Ishikawa (cell line): Measurements from ENCODE around the gene RBMX2.

Source experiments
- CEBPB ChIP-seq: IDR thresholded peaks from 2 replicates; pipeline ENCODE4 v1.6.1; 2012
- CREB1 ChIP-seq: IDR thresholded peaks from 2 replicates; pipeline ENCODE4 v1.6.1; 2012; ENCODE audit warnings: low read depth
- EGR1 ChIP-seq: IDR thresholded peaks from 2 replicates; pipeline ENCODE4 v1.6.1; 2012
- EP300 ChIP-seq: IDR thresholded peaks from 2 replicates; pipeline ENCODE4 v1.6.1; 2012; ENCODE audit warnings: borderline replicate concordance
- FOXM1 ChIP-seq: IDR thresholded peaks from 2 replicates; pipeline ENCODE4 v1.6.1; 2012; ENCODE audit warnings: low read depth, borderline replicate concordance
- NFIC ChIP-seq: IDR thresholded peaks from 2 replicates; pipeline ENCODE4 v1.6.1; 2012
- RAD21 ChIP-seq: IDR thresholded peaks from 2 replicates; pipeline ENCODE4 v1.6.1; 2012; ENCODE audit warnings: low read depth
- TAF1 ChIP-seq: IDR thresholded peaks from 2 replicates; pipeline ENCODE4 v1.6.1; 2012; ENCODE audit warnings: low read depth, mild to moderate bottlenecking
- TCF12 ChIP-seq: IDR thresholded peaks from 2 replicates; pipeline ENCODE4 v1.6.1; 2012; ENCODE audit warnings: low read depth
- TEAD4 ChIP-seq: IDR thresholded peaks from 2 replicates; pipeline ENCODE4 v1.6.1; 2012
- YY1 ChIP-seq: IDR thresholded peaks from 2 replicates; pipeline ENCODE4 v1.6.1; 2012; ENCODE audit warnings: low read depth
- ZBTB7A ChIP-seq: IDR thresholded peaks from 2 replicates; pipeline ENCODE4 v1.6.1; 2012; ENCODE audit warnings: low read depth
- TF ChIP-seq, protein P1 (sequence below): IDR thresholded peaks from 2 replicates; pipeline ENCODE4 v1.6.1; 2012; ENCODE audit warnings: low read depth, mild to moderate bottlenecking
- TF ChIP-seq, protein P2 (sequence below): IDR thresholded peaks from 2 replicates; pipeline ENCODE4 v1.6.1; 2012
- TF ChIP-seq, protein P3 (sequence below): IDR thresholded peaks from 2 replicates; pipeline ENCODE4 v1.6.1; 2012

RBMX2 gene

DNA sequence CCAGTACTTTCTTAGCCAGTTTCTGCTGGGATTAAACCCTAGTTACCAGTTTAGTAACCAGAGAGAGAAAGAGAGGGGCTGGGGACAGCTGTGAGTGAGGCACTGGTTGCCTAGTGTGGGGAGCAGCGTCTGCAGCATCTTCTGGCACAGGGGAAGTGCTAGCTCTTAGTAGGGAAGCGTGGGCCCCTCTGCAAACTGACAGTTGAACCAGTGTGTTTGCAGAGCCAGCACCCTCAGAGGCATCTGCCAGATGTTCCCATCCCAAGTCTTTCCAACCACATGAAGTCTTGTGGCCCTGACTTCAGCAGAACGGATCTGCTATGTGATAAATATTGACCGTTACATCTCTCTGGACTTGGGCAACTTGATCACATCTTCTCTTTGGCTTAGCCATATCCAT is 15.0 kb downstream of the RBMX2 start:
- TF ChIP-seq RAD21 (no peak), TAF1 (no peak), ZBTB7A (no peak), YY1 (no peak), TCF12 (no peak)
- TF ChIP-seq, protein P1, sequence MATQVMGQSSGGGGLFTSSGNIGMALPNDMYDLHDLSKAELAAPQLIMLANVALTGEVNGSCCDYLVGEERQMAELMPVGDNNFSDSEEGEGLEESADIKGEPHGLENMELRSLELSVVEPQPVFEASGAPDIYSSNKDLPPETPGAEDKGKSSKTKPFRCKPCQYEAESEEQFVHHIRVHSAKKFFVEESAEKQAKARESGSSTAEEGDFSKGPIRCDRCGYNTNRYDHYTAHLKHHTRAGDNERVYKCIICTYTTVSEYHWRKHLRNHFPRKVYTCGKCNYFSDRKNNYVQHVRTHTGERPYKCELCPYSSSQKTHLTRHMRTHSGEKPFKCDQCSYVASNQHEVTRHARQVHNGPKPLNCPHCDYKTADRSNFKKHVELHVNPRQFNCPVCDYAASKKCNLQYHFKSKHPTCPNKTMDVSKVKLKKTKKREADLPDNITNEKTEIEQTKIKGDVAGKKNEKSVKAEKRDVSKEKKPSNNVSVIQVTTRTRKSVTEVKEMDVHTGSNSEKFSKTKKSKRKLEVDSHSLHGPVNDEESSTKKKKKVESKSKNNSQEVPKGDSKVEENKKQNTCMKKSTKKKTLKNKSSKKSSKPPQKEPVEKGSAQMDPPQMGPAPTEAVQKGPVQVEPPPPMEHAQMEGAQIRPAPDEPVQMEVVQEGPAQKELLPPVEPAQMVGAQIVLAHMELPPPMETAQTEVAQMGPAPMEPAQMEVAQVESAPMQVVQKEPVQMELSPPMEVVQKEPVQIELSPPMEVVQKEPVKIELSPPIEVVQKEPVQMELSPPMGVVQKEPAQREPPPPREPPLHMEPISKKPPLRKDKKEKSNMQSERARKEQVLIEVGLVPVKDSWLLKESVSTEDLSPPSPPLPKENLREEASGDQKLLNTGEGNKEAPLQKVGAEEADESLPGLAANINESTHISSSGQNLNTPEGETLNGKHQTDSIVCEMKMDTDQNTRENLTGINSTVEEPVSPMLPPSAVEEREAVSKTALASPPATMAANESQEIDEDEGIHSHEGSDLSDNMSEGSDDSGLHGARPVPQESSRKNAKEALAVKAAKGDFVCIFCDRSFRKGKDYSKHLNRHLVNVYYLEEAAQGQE: no peak
- TF ChIP-seq, protein P2, sequence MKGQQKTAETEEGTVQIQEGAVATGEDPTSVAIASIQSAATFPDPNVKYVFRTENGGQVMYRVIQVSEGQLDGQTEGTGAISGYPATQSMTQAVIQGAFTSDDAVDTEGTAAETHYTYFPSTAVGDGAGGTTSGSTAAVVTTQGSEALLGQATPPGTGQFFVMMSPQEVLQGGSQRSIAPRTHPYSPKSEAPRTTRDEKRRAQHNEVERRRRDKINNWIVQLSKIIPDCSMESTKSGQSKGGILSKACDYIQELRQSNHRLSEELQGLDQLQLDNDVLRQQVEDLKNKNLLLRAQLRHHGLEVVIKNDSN: no peak

DNA sequence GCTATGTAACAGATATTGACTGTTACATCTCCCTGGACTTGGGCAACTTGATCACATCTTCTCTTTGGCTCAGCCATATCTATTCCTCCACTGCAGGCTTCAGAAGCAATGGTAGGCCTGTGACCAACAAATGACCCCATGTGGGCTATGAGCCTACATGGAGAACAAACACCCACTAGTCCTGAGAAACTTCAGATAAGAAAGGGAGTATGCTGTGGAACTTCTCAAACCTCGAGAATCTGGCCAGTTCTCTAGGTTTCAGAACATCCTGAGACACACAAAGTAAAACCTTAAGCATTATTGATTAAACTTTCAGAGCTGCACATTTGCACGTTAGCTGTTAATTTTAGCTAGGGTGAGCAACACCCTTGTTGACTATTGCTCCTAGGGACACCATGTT is 16.3 kb downstream of the RBMX2 start:
- TF ChIP-seq ZBTB7A (no peak), EGR1 (no peak), CREB1 (no peak)

DNA sequence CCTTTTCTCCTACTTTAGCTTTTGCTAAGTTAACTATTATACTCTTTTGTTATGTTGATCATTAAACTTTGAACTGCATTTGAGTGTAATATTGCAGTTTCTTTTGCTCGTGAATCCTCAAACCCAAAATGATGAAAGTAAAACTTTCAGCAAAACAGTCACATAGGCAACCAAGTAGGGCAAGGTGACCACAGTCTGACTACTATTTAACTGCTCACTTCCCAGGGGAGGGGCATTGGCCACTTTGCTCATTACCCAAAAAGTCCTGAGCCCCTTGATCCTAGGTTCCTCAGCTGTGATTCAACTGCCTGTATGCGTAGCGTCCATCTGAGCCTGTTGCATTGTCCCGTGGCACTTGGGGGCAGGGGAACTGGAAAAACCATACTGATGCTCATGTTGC is 17.0 kb downstream of the RBMX2 start:
- TF ChIP-seq RAD21: no peak
- TF ChIP-seq, protein P3, sequence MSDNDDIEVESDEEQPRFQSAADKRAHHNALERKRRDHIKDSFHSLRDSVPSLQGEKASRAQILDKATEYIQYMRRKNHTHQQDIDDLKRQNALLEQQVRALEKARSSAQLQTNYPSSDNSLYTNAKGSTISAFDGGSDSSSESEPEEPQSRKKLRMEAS: no peak
- TF ChIP-seq ZBTB7A: no peak
- TF ChIP-seq NFIC: no peak
- no peak for TF ChIP-seq FOXM1
- TF ChIP-seq, protein P1: no peak
- no peak for TF ChIP-seq EGR1

DNA sequence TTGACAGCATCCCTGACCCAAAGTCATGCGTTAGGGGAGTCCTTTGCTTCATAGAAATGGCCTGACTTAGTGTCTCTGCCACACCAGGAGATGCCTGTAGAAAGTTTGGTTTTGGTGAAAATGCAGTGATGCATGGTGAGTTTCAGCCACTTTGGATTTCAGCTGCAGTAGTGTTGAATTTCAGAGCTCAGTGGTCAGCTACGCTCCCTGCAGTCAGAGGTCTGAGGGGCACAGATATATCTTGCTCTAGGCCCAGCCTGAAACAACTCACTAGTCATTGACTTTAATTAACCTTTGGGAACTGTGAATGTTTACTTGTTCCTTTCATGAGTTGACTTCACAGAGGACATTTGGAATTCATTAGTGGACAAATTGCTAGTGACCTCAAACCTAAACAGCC is 17.5 kb downstream of the RBMX2 start:
- no peak for TF ChIP-seq ZBTB7A
- no peak for TF ChIP-seq TCF12
- no peak for TF ChIP-seq NFIC
- TF ChIP-seq, protein P2: no peak
- TF ChIP-seq RAD21: no peak
- no peak for TF ChIP-seq YY1
- no peak for TF ChIP-seq FOXM1
- TF ChIP-seq CEBPB: no peak
- TF ChIP-seq TAF1: no peak
- TF ChIP-seq TEAD4: no peak
- TF ChIP-seq EP300: no peak
- TF ChIP-seq CREB1: no peak
- TF ChIP-seq EGR1: no peak
- TF ChIP-seq, protein P1: no peak

DNA sequence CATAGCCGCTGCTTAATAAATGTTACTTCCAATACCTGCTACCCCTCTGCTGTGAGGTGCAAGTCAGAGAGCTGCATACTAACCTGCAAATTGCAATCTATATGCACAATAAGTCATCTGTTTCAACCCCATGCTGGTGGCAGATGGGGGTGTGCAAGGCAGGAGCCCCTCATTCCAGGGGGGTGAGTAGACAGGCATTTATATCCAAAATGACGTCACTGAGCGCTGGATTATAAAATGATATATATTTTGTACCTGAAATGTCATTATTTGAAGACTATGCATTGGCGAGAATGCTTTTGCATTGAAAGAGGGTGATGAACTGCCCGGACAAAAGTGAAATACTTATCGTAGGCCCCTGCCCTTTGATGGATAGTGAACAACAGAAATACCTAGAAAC is 24.7 kb downstream of the RBMX2 start:
- TF ChIP-seq CREB1 (no peak), TAF1 (no peak), TCF12 (no peak), ZBTB7A (no peak), FOXM1 (no peak), EGR1 (no peak), NFIC (no peak), TEAD4 (no peak), CEBPB (no peak), RAD21 (no peak), YY1 (no peak), EP300 (no peak)
- TF ChIP-seq, protein P3: no peak
- TF ChIP-seq, protein P1: no peak
- TF ChIP-seq, protein P2: no peak
